BE2C (cell line): Measurements from ENCODE around the gene GPR33.
"Not testable (repeated sequence)": the region's sequence is repeated elsewhere in the genome, so short reads cannot be mapped to it uniquely, and the experiment has no call there.

Source experiments
- DNase-seq: peaks from one replicate; pipeline ENCODE4 v3.0.0-alpha.2; 2020
- H3K27me3 ChIP-seq: fragments of 250-450 bp; sonication (Bioruptor Pico); 2 replicates; pipeline ENCODE4 v1.5.1; 2020; ENCODE audit warnings: mild to moderate bottlenecking
- H3K36me3 ChIP-seq: fragments of 250-450 bp; sonication (Bioruptor Pico); 2 replicates; pipeline ENCODE4 v1.5.1; 2020; ENCODE audit warnings: mild to moderate bottlenecking
- H3K4me1 ChIP-seq: fragments of 250-450 bp; sonication (Bioruptor Pico); 2 replicates; pipeline ENCODE4 v1.5.1; 2020
- H3K4me3 ChIP-seq: 2 replicates; pipeline ENCODE4 v1.5.1; 2011; ENCODE audit warnings: low read depth, low read length
- H3K9me3 ChIP-seq: fragments of 250-450 bp; sonication (Bioruptor Pico); 2 replicates; pipeline ENCODE4 v1.5.1; 2020
- TF ChIP-seq, protein P1 (sequence below): IDR thresholded peaks from 2 replicates; pipeline ENCODE4 v1.5.1; 2012; ENCODE audit warnings: mild to moderate bottlenecking, low read depth, low read length

The GPR33 gene

DNA sequence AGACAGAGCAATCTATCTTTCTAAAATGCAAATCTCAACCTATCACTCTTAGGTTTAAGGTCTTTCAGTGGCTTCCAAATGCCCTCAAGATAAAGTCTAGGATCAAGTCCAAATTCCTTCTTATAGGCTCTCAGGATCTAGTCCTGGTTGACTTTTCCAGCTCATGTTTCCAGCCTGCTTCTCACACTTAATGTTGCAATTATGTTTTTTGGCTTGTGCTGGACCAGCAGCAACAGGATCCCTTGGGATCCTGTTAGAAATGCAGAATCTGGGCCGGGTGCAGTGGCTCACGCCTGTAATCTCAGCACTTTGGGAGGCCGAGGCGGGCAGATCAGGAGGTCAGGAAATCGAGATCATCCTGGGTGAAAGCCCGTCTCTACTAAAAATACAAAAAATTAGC, 10.6 kb downstream of the GPR33 start:
- no peak for DNase-seq
- TF ChIP-seq, protein P1, sequence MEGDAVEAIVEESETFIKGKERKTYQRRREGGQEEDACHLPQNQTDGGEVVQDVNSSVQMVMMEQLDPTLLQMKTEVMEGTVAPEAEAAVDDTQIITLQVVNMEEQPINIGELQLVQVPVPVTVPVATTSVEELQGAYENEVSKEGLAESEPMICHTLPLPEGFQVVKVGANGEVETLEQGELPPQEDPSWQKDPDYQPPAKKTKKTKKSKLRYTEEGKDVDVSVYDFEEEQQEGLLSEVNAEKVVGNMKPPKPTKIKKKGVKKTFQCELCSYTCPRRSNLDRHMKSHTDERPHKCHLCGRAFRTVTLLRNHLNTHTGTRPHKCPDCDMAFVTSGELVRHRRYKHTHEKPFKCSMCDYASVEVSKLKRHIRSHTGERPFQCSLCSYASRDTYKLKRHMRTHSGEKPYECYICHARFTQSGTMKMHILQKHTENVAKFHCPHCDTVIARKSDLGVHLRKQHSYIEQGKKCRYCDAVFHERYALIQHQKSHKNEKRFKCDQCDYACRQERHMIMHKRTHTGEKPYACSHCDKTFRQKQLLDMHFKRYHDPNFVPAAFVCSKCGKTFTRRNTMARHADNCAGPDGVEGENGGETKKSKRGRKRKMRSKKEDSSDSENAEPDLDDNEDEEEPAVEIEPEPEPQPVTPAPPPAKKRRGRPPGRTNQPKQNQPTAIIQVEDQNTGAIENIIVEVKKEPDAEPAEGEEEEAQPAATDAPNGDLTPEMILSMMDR: no peak
- no peaks in the 10 kb centered on the region for H3K4me1 ChIP-seq
- H3K9me3 ChIP-seq: no peaks in the 10 kb centered on the region
- H3K36me3 ChIP-seq: no peaks in the 10 kb centered on the region
- no peak overlapping the region for H3K4me3 ChIP-seq
- H3K27me3 ChIP-seq: peaks cover 3% of the 10 kb centered on the region; the same call in 1 of the 2 replicates

GRCh38 chr14:31476131-31476866, 11.5 kb downstream of the GPR33 start:
- peaks cover 3% of the 10 kb centered on the region; the same call in 1 of the 2 replicates for H3K27me3 ChIP-seq
- DNase-seq: no peak
- no peak overlapping the region for H3K4me3 ChIP-seq
- no peaks in the 10 kb centered on the region for H3K4me1 ChIP-seq
- no peaks in the 10 kb centered on the region for H3K9me3 ChIP-seq
- TF ChIP-seq, protein P1: no peak
- no peaks in the 10 kb centered on the region for H3K36me3 ChIP-seq

DNA sequence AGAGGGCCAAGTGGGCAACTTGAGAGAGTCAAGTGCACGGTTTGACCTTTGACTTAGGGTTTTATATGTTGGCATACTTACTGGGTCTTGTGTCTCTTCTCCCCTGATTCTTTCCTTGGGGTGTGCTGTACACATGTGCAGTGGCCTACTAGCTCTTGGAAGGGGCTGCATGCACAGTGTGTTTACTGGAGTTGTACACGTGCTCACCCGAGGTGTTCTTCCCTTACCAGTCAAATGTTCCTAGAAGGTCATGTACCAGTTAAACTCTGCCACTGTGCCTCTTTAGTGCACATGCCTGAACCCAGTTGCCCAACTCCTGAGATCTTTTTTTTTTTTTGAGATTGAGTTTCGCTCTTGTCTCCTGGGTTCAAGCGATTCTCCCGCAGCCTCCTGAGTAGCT, 21.3 kb downstream of the GPR33 start:
- Histone ChIP-seq H3K27me3 (no peaks in the 10 kb centered on the region), H3K9me3 (no peaks in the 10 kb centered on the region), H3K4me1 (no peaks in the 10 kb centered on the region), H3K36me3 (no peaks in the 10 kb centered on the region), H3K4me3 (no peak overlapping the region)
- DNase-seq: no peak
- TF ChIP-seq, protein P1: no peak

GRCh38 chr14:31465111-31465510, 22.7 kb downstream of the GPR33 start:
- no peak for DNase-seq
- no peaks in the 10 kb centered on the region for H3K9me3 ChIP-seq
- H3K27me3 ChIP-seq: no peaks in the 10 kb centered on the region
- H3K4me3 ChIP-seq: no peak overlapping the region
- H3K36me3 ChIP-seq: no peaks in the 10 kb centered on the region
- no peaks in the 10 kb centered on the region for H3K4me1 ChIP-seq
- TF ChIP-seq, protein P1: no peak

- not testable (repeated sequence) for H3K36me3 ChIP-seq, H3K9me3 ChIP-seq, DNase-seq, H3K4me1 ChIP-seq, H3K4me3 ChIP-seq, H3K27me3 ChIP-seq
Measured at GRCh38 chr14:31462450-31462849, 25.4 kb downstream of the GPR33 start.

DNA sequence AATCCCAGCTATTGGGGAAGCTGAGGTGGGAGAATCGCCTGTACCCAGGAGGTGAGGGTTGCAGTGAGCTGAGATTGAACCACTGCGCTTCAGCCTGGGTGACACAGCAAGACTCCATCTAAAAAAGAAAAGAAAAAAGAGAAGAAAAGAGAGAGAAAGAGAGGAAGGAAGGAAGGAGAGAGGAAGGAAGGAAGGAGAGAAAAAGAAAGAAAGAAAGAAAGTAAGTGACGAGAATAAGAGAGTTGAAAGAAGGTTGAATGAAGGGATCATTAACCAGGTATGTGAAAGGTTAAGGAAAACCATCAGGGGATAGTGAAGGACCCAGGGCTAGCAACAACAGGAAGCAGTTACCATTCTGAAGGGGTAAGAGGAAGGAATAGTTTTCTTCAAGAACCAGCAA, 26.3 kb downstream of the GPR33 start:
- H3K4me3 ChIP-seq: no peak overlapping the region
- H3K9me3 ChIP-seq: no peaks in the 10 kb centered on the region
- DNase-seq: no peak
- H3K4me1 ChIP-seq: no peaks in the 10 kb centered on the region
- H3K27me3 ChIP-seq: no peaks in the 10 kb centered on the region
- TF ChIP-seq, protein P1: no peak
- no peaks in the 10 kb centered on the region for H3K36me3 ChIP-seq
